Measurements from ENCODE around the gene VSIG10.

The VSIG10 gene

DNA sequence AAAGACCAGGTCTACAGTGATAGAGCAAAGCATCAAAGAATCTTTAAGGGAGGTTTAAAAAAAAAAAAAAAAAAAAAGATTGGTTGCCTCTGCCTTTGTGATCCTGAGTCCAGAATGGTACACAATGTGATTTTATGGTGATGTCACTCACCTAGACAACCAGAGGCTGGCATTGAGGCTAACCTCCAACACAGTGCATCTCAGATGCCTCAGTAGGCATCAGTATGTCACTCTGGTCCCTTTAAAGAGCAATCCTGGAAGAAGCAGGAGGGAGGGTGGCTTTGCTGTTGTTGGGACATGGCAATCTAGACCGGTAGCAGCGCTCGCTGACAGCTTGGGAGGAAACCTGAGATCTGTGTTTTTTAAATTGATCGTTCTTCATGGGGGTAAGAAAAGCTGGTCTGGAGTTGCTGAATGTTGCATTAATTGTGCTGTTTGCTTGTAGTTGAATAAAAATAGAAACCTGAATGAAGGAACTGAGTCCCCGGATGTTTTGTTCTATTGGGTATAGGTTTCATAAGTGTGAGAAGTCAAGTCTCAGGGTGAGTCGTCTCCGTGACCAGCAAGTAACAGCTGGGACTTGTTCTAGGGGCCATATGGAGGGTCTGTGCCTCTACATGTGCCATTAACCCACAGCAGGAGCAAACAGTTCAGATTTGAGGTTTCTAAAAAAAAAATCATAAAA lies 41.4 kb upstream of the VSIG10 start:
- in situ Hi-C loops (cut with HindIII; ENCODE audit: low pct_ligation_motif_present, low sequenced_read_pairs): no loop called here
- TF ChIP-seq, protein P1, sequence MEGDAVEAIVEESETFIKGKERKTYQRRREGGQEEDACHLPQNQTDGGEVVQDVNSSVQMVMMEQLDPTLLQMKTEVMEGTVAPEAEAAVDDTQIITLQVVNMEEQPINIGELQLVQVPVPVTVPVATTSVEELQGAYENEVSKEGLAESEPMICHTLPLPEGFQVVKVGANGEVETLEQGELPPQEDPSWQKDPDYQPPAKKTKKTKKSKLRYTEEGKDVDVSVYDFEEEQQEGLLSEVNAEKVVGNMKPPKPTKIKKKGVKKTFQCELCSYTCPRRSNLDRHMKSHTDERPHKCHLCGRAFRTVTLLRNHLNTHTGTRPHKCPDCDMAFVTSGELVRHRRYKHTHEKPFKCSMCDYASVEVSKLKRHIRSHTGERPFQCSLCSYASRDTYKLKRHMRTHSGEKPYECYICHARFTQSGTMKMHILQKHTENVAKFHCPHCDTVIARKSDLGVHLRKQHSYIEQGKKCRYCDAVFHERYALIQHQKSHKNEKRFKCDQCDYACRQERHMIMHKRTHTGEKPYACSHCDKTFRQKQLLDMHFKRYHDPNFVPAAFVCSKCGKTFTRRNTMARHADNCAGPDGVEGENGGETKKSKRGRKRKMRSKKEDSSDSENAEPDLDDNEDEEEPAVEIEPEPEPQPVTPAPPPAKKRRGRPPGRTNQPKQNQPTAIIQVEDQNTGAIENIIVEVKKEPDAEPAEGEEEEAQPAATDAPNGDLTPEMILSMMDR (IDR thresholded peaks at IDR 0.05; ENCODE audit: low read depth, low read length, missing control alignments): no peak
- Histone ChIP-seq H3K4me3 (ENCODE audit: low read depth, low read length) (no peak overlapping the region), H3K27ac (no peak overlapping the region), H3K27me3 (replicated peaks) (no peaks in the 10 kb centered on the region), H3K36me3 (replicated peaks) (peaks cover 49% of the 10 kb centered on the region)
- no peak for DNase-seq

DNA sequence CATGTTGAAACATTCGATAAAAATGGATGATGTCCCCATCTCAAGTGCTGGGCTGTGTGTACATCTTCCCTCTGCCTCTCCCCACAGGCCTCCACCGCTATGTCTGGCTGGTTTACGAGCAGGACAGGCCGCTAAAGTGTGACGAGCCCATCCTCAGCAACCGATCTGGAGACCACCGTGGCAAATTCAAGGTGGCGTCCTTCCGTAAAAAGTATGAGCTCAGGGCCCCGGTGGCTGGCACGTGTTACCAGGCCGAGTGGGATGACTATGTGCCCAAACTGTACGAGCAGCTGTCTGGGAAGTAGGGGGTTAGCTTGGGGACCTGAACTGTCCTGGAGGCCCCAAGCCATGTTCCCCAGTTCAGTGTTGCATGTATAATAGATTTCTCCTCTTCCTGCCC lies 40.7 kb upstream of the VSIG10 start:
- peaks cover 55% of the 10 kb centered on the region for H3K36me3 ChIP-seq (replicated peaks)
- TF ChIP-seq, protein P1 (IDR thresholded peaks at IDR 0.05; ENCODE audit: low read depth, low read length, missing control alignments): no peak

DNA sequence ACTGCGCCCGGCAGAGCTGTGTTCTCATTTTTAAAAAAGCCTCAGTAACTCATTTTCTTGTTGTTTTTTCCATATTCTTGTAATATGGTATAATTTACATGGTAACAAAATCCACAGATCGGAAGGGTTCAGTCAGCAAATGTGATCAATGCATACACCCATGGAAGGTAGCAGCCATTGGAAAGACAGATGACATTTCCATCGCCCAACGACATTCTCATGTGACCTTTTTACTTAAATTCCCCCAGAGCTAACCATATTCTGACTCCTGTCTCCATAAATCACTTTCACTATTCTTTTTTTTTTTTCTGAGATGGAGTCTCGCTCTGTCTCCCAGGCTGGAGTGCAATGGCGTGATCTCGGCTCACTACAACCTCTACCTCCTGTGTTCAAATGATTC lies 37.0 kb upstream of the VSIG10 start:
- Histone ChIP-seq H3K4me3 (ENCODE audit: low read depth, low read length) (no peak overlapping the region), H3K27ac (no peak overlapping the region), H3K27me3 (replicated peaks) (no peaks in the 10 kb centered on the region), H3K36me3 (replicated peaks) (peaks cover 45% of the 10 kb centered on the region)
- DNase-seq: no peak
- in situ Hi-C loops (cut with HindIII; ENCODE audit: low pct_ligation_motif_present, low sequenced_read_pairs): no loop called here
- TF ChIP-seq, protein P1 (IDR thresholded peaks at IDR 0.05; ENCODE audit: low read depth, low read length, missing control alignments): no peak

More for the DNA sequence above, 40.7 kb upstream of the VSIG10 start:
- in situ Hi-C loops (cut with HindIII; ENCODE audit: low pct_ligation_motif_present, low sequenced_read_pairs): no loop called here
- Histone ChIP-seq H3K27me3 (replicated peaks) (no peaks in the 10 kb centered on the region), H3K4me3 (ENCODE audit: low read depth, low read length) (no peak overlapping the region), H3K27ac (no peak overlapping the region)
- DNase-seq: no peak

DNA sequence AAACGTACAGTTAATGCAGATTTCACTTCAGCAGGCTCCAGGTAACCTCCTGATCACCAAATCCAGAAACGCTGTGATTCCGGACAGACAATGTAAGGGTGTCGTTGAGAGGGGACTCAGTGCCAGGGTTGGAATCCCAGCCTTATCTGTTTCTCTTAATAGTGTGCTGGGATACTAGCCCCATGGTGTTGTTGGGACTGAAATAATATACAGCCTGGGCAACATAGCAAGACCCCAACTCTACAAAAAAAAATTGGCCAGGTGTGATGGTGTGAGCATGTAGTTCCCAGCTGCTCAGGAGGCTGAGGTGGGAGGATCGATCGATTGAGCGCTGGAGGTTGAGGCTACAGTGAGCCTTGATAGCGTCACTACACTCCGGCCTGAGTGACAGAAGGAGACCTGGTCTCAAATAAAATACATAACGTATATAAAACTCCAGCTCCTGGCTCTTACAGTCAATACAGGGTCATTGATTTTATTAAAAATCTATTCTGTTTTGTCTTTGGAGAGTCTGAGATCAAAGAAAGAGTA lies 33.4 kb upstream of the VSIG10 start:
- peak overlapping the region; percentile 87 for H3K4me3 ChIP-seq (ENCODE audit: low read depth, low read length)
- H3K27ac ChIP-seq: peak overlapping the region; percentile 49
- in situ Hi-C loops (cut with HindIII; ENCODE audit: low pct_ligation_motif_present, low sequenced_read_pairs): no loop called here

DNA sequence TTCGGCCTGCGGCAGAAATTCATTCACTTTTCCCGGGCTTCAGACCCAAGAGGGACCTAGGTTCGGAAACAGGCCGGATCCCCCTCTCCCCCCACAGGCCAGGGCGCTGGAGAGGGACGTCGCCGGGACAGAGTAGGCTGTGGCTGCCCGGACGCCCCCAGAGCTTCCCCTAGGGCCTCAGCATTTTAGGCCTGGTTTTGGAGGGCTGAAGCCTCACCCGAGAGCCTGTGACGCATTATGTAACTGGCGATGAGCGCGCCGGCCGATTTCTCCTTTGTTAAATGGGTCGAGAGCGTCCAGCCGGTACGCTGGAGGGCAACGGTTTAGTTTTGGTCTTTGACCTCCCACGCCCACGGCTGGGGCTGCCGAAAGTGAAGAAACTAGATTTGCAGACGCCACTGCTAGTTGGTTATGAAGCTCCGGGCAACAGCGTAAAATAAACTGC lies 32.8 kb upstream of the VSIG10 start:
- peak overlapping the region; percentile 87 for H3K4me3 ChIP-seq (ENCODE audit: low read depth, low read length)
- peak; percentile 26 for DNase-seq
- H3K27ac ChIP-seq: peak overlapping the region; percentile 49
- TF ChIP-seq, protein P1 (IDR thresholded peaks at IDR 0.05; ENCODE audit: low read depth, low read length, missing control alignments): no peak
- in situ Hi-C loops (cut with HindIII; ENCODE audit: low pct_ligation_motif_present, low sequenced_read_pairs): no loop called here
- H3K36me3 ChIP-seq (replicated peaks): peaks cover 19% of the 10 kb centered on the region
- no peaks in the 10 kb centered on the region for H3K27me3 ChIP-seq (replicated peaks)

More for the DNA sequence above, 33.4 kb upstream of the VSIG10 start:
- Histone ChIP-seq H3K36me3 (replicated peaks) (peaks cover 23% of the 10 kb centered on the region), H3K27me3 (replicated peaks) (no peaks in the 10 kb centered on the region)
- no peak for DNase-seq
- TF ChIP-seq, protein P1 (IDR thresholded peaks at IDR 0.05; ENCODE audit: low read depth, low read length, missing control alignments): no peak

All from brain microvascular endothelial cell (primary cell).